HG02852 (cell line): ENCODE data around the gene RTCB.

Experiments used
- ATAC-seq: cut with Tn5 transposase; IDR thresholded peaks from one replicate; pipeline ENCODE4 v1.9.1; 2021; ENCODE audit warnings: mild to moderate bottlenecking, moderate library complexity; ENCODE audit not compliant: unreplicated experiment

RTCB gene

GRCh38 chr22:32411829-32412592 is at the start of gene RTCB:
RTCB (minus strand) TSS chr22:32412247; CDS start chr22:32412156, 91 bp downstream.
- ATAC-seq, result peak; percentile 38

- ATAC-seq, result no peak
Measured at GRCh38 chr22:32457031-32457430, 45.0 kb upstream of the RTCB start.

GRCh38 chr22:32448980-32449379 is 36.9 kb upstream of the RTCB start:
- no peak for ATAC-seq

GRCh38 chr22:32446321-32446720 is 34.3 kb upstream of the RTCB start:
- no peak for ATAC-seq

GRCh38 chr22:32444068-32444467 is 32.0 kb upstream of the RTCB start:
- no peak for ATAC-seq

GRCh38 chr22:32430352-32430751 is 18.3 kb upstream of the RTCB start:
- ATAC-seq, result no peak

GRCh38 chr22:32426881-32427280 is 14.8 kb upstream of the RTCB start:
- no peak for ATAC-seq

- no peak for ATAC-seq
Measured at GRCh38 chr22:32423664-32424063, 11.6 kb upstream of the RTCB start.

GRCh38 chr22:32422062-32422461 is 10.0 kb upstream of the RTCB start:
- ATAC-seq, result no peak

- no peak for ATAC-seq
Measured at GRCh38 chr22:32421484-32421883, 9.4 kb upstream of the RTCB start.

- no peak for ATAC-seq
Measured at GRCh38 chr22:32417906-32418305, 5.9 kb upstream of the RTCB start.

GRCh38 chr22:32416556-32417085 is 4.6 kb upstream of the RTCB start:
- no peak for ATAC-seq

- no peak for ATAC-seq
Measured at GRCh38 chr22:32414191-32414590, 2.1 kb upstream of the RTCB start.

GRCh38 chr22:32413719-32414118 is 1.7 kb upstream of the RTCB start:
- ATAC-seq, result no peak

GRCh38 chr22:32411402-32411801 is 645 bp downstream of the RTCB start:
- ATAC-seq, result no peak

- no peak for ATAC-seq
Measured at GRCh38 chr22:32410459-32410858, 1.6 kb downstream of the RTCB start.

- no peak for ATAC-seq
Measured at GRCh38 chr22:32409977-32410376, 2.1 kb downstream of the RTCB start.

- ATAC-seq, result no peak
Measured at GRCh38 chr22:32407936-32408335, 4.1 kb downstream of the RTCB start.

GRCh38 chr22:32407312-32407711 is 4.7 kb downstream of the RTCB start:
- ATAC-seq, result peak; percentile 56

GRCh38 chr22:32404021-32404420 is 8.0 kb downstream of the RTCB start:
- ATAC-seq, result no peak

GRCh38 chr22:32401486-32401885 is 10.6 kb downstream of the RTCB start:
- ATAC-seq, result no peak

- ATAC-seq, result no peak
Measured at GRCh38 chr22:32396746-32397145, 15.3 kb downstream of the RTCB start.

- no peak for ATAC-seq
Measured at GRCh38 chr22:32396255-32396654, 15.8 kb downstream of the RTCB start.
